HFFc6 (cell line): ENCODE data around the gene GATA5. TPM values are rescaled to one million over a fixed set of nuclear protein-coding genes. Genes with fewer than 3 reads are reported as not detected.

Source experiments
- DNase-seq: peaks from one replicate; pipeline ENCODE4 v3.0.0-alpha.2; 2018
- H3K27ac Mint-ChIP-seq: 2 replicates; pipeline ENCODE4 v1.8.0; 2020; ENCODE audit warnings: mild to moderate bottlenecking, mixed read lengths
- H3K27me3 Mint-ChIP-seq: 2 replicates; pipeline ENCODE4 v1.8.0; 2021; ENCODE audit warnings: mild to moderate bottlenecking, moderate library complexity, mixed read lengths; ENCODE audit not compliant: insufficient read depth
- H3K36me3 Mint-ChIP-seq: 2 replicates; pipeline ENCODE4 v1.8.0; 2021; ENCODE audit warnings: low read depth, mixed read lengths
- H3K4me1 Mint-ChIP-seq: 2 replicates; pipeline ENCODE4 v1.8.0; 2020; ENCODE audit warnings: low read depth, mixed read lengths
- H3K4me3 Mint-ChIP-seq: 2 replicates; pipeline ENCODE4 v1.8.0; 2020; ENCODE audit warnings: mild to moderate bottlenecking, moderate library complexity, mixed read lengths
- H3K9me3 Mint-ChIP-seq: 2 replicates; pipeline ENCODE4 v1.8.0; 2020; ENCODE audit warnings: mild to moderate bottlenecking, mixed read lengths
- CTCF ChIP-seq: fragments of 200-600 bp; sonication (generic); IDR thresholded peaks from 2 replicates; pipeline ENCODE4 v1.5.0; 2021; ENCODE audit warnings: antibody characterized with exemption, mild to moderate bottlenecking
- total RNA-seq, 6 experiments: library from RNA; stranded (reverse); fragmentation: NEBNext Ultra II Directional; extraction: Animal tissue kit (Norgen Biotek cat#: 25700); gene quantifications; 2 replicates in 1 of 6; 3 replicates in 5 of 6; pipeline ENCODE4 v1.2.3, GENCODE V29; 2021

Gene GATA5
- total RNA-seq, 6 experiments from 2014 or later = not detected

- Mint-ChIP-seq H3K27ac (no peak overlapping the region), H3K9me3 (no peaks in the 10 kb centered on the region), H3K36me3 (no peaks in the 10 kb centered on the region), H3K4me1 (no peaks in the 10 kb centered on the region), H3K4me3 (no peak overlapping the region), H3K27me3 (peaks cover 10% of the 10 kb centered on the region)
- no peak for TF ChIP-seq CTCF
- DNase-seq = no peak
These were observed 52.5 kb downstream of the GATA5 start for GRCh38 chr20:62423326-62423706.

- H3K27ac Mint-ChIP-seq = no peak overlapping the region
- H3K4me3 Mint-ChIP-seq = no peak overlapping the region
- no peak for TF ChIP-seq CTCF
- H3K4me1 Mint-ChIP-seq = no peaks in the 10 kb centered on the region
- no peaks in the 10 kb centered on the region for H3K9me3 Mint-ChIP-seq
- DNase-seq = no peak
- no peaks in the 10 kb centered on the region for H3K36me3 Mint-ChIP-seq
- peaks cover 10% of the 10 kb centered on the region for H3K27me3 Mint-ChIP-seq
These were observed 53.0 kb downstream of the GATA5 start for GRCh38 chr20:62422636-62423325.

- no peak for TF ChIP-seq CTCF
- no peak overlapping the region for H3K4me3 Mint-ChIP-seq
- peaks cover 11% of the 10 kb centered on the region for H3K27me3 Mint-ChIP-seq
These were observed 54.1 kb downstream of the GATA5 start for GRCh38 chr20:62421716-62421990.

DNA sequence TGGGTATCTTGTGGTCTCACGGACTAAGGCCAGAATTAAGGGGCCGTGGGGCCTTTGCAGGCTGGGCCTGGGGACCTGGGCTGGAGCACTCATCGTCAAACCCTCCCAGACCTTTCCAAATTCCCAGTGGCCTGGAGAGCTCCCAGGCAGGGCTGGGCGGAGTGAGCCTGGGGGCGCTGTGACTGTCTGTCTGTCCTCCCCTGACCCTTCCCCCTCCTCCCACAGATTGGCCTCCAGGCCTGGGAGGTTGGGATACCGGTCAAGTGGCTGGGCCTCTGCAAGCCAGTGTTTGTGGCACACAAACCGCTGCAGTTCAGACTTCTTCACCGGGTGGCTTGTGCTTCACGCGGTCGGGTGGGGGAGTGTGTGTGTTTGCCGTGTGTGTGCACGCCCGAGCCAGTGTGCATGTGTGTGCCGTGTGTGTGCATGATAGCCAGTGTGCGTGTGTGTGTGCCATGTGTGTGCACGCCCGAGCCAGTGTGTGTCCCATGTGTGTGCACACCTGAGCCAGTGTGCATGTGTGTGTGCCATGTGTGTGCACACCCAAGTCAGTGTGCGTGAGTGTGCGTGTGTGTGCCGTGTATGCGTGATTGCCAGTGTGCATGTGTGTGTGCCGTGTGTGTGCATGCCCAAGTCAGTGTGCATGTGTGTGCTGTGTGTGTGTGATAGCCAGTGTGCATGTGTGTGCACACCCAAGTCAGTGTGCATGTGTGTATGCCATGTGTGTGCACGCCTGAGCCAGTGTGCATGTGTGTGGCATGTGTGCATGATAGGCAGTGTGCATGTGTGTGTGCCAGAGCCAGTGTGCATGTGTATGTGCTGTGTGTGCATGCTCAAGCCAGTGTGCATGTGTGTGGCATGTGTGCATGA is 54.7 kb downstream of the GATA5 start:
- no peaks in the 10 kb centered on the region for H3K4me1 Mint-ChIP-seq
- no peaks in the 10 kb centered on the region for H3K36me3 Mint-ChIP-seq
- no peak for TF ChIP-seq CTCF
- H3K27ac Mint-ChIP-seq = no peak overlapping the region
- peaks cover 11% of the 10 kb centered on the region for H3K27me3 Mint-ChIP-seq
- DNase-seq = no peak
- H3K4me3 Mint-ChIP-seq = no peak overlapping the region
- H3K9me3 Mint-ChIP-seq = no peaks in the 10 kb centered on the region

More at GRCh38 chr20:62421716-62421990, 54.1 kb downstream of the GATA5 start:
- DNase-seq = no peak
- H3K27ac Mint-ChIP-seq = no peak overlapping the region
- H3K36me3 Mint-ChIP-seq = no peaks in the 10 kb centered on the region
- no peaks in the 10 kb centered on the region for H3K4me1 Mint-ChIP-seq
- no peaks in the 10 kb centered on the region for H3K9me3 Mint-ChIP-seq

GRCh38 chr20:62419759-62420158 is 56.0 kb downstream of the GATA5 start:
- Mint-ChIP-seq H3K4me1 (no peaks in the 10 kb centered on the region), H3K27ac (no peak overlapping the region)
- TF ChIP-seq CTCF = no peak

More at GRCh38 chr20:62419759-62420158, 56.0 kb downstream of the GATA5 start:
- no peak for DNase-seq
- Mint-ChIP-seq H3K36me3 (no peaks in the 10 kb centered on the region), H3K27me3 (peaks cover 7% of the 10 kb centered on the region), H3K9me3 (no peaks in the 10 kb centered on the region), H3K4me3 (no peak overlapping the region)
